C4-2B (cell line): ENCODE data around the gene MMP8.

ENCODE experiments used
- CTCF ChIP-seq: fragments of 450-650 bp; conservative IDR thresholded peaks from 2 replicates; pipeline ENCODE4 v1.5.1; 2017; ENCODE audit warnings: mild to moderate bottlenecking
- ZFX ChIP-seq: fragments of 450-650 bp; IDR thresholded peaks from 2 replicates; pipeline ENCODE4 v1.6.1; 2017

DNA sequence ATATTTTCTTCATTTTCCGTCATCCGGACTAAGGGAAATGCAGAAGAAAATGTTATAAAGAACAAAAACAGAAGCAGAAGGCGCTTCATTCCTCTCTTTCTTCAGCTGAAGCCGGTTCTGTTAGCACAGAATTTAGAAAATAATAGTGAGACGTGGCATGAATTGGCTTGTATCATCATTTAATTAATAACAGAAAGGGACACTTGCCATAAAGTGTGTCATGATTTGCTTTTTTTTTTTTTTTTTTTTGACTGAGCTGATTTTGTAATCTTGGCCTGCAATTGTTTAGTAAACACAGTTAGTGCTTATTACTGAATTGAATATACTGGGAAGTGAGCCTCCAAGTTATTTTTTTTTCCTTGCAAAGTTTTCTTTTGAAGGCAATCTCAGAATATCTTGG is 19.1 kb downstream of the MMP8 start, which contains the start of gene MMP27:
- TF ChIP-seq CTCF (no peak), ZFX (no peak)
